NCI-H510A (cell line): ENCODE measurements around the gene THSD4.
"Not testable (repeated sequence)": the region's sequence is repeated elsewhere in the genome, so short reads cannot be mapped to it uniquely, and the experiment has no call there.

Source experiments
- DNase-seq: peaks from one replicate; lab custom pipeline; 2025; lab: John Stamatoyannopoulos, UW

THSD4 gene

DNA sequence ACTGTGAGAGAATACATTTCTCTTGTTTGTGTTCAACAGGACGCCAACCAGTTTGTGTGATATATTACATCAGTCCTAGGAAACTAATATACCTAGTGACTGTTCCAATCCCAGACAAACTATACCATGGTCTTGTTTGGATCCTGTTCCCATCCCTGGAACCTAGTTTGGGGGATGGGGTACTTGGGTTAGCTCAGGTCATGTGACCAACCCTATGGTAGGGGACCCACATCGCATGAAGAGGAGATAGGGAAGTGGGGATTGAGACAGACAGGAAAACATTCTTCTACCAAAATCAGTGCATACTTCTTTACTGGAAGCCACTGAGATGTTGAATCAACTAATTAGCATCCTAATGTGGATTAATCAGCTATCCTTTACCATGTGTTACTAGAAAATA lies 146.1 kb downstream of the THSD4 start:
- DNase-seq = no peak

DNA sequence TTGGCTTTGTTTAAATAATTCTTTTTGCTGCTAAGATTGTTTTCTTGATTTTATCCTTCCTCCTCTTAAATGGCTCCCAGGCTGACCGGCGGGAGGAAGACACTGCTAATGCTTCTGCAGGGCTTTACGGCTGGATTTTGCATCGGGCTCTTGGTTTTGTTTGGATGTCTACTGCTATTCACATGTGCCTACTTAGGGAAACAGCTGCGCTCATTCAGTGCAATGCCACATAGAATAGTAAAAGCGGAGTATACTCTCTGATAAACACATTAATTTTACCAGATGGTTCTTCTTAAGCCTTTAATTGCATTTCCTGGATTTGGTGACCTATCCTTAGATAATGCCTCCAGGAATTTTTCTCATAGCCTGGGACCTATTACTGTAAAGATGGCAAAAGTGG lies 146.6 kb downstream of the THSD4 start:
- DNase-seq = no peak

DNA sequence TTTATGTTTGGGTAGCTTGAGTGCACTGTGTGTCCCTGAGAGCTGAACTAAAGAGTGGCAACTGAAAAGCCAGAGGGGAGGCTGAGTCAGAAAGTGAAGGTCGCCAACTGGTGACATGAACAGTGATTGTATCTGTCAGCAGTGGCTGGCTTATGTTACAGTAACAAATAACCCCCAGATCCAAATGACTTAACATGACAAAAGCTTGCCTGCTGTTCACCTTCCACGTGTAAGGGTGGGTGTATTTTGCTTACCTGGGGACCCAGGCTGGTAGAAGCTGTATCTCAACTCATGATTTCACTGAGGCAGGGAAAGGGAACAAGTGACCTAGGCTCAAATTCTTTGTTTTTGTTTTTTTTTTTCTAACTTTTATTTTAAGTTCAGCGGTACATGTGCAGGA lies 147.3 kb downstream of the THSD4 start:
- no peak for DNase-seq

DNA sequence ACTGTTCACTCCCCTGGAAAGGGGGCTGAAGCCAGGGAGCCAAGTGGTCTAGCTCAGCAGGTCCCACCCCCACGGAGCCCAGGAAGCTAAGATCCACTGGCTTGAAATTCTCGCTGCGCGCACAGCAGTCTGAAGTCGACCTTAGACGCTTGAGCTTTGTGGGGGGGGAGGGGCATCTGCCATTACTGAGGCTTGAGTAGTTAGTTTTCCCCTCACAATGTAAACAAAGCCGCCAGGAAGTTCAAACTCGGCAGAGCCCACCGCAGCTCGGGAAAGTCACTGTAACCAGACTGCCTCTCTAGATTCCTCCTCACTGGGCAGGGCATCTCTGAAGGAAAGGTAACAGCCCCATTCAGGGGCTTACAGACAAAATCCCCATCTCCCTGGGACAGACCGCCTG lies 150.3 kb downstream of the THSD4 start:
- DNase-seq = not testable (repeated sequence)

DNA sequence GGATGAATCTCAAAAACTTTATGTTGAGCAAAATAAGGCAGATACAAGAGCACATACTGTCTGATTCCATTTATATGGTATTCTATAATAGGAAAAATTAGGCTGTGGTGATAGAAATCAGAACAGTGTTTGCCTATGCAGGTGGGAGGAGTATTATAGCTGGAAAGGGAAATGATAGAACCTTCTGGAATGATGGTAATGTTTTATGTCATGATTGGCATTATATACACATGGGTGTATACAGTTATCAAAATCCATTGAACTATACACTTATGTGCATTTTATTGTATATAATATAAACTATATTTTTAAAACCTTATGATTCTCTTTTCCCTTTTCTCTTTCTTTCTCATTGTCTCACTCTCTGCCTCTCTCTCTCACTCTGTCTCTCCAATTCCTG lies 156.1 kb downstream of the THSD4 start:
- no peak for DNase-seq

DNA sequence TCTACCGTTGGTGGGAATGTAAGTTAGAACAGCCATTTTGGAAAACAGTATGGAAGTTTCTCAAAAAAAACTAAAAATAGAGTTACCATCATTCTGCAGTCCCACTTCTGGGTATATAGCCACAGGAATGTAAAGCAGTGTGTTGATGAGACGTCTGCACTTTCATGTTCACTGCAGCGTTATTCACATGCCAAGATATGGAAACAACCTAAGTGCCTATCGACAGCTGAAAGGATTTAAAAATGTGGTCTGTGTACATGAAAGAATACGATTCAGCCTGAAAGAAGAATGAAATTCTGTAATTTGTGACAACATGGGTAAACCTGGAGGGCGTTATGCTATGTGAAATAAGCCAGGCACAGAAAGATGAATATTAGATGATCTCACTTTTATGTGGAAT lies 157.7 kb downstream of the THSD4 start:
- no peak for DNase-seq

DNA sequence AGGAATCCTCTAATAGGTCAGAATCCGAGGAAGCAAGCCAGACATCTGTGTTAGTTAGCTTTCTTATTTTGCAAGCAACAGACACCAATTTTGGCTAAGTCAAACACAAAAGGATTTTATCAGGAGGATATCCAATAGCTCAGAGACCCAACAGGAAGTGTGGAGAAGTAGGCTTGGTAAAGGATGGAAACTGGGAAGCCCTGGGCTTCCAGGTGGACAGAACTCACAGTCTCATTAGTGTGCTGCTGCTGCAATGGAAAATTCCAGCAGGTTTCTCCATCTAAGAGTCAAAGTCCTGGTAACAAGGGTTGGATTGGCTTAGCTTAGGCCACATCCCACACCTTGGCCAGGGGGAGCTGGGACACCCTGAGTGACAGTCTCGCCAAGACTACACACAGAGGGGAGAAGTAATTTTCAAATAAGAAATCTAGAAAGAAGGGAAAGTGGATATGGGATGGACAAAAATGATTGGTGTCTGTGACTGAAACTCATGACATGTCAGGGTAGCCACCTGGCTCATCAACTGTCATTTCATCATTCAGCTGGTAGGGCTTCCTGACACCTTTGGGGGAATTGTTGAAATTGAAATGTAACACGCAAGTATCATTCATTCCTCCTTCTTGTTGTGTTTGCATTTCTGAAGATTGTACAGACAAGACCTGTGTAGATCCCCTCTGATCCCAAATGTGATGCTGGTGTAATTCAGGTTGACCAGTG lies 158.6 kb downstream of the THSD4 start:
- no peak for DNase-seq

DNA sequence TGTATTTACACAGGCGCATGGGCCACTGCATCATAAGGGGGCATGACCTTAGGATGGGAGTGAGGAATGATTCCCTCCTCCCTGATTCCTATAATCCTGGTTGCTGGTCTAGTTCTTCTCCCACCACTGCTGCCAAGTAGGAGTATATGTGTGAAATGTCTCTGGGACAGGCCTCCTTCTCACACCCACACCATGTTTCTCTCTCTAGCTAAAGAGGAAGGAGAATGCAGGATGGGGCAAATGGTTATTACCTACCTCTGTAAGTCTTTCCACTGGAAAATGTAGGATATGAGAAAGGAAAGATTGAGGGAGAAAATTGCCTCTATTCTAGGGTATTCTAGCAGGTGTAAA lies 159.2 kb downstream of the THSD4 start:
- DNase-seq = no peak

DNA sequence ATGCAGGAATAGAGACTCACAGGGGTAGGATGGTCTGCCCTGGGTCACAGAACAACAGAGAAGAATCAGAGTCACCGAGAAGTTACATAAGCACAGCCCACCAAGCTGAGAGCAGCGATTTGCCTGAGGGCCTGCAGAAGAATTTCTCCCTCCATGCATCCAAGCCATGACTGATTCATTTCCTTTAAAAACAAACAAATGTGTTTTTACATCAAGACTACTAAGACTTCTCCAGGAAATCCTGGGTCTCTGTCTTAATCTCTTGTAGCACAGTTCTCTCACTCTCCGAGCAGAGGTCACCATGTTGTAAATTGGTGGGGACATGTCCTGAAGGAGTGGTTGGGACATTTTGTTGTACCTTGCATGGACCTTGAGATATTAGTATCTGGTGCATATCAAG lies 159.8 kb downstream of the THSD4 start:
- no peak for DNase-seq

DNA sequence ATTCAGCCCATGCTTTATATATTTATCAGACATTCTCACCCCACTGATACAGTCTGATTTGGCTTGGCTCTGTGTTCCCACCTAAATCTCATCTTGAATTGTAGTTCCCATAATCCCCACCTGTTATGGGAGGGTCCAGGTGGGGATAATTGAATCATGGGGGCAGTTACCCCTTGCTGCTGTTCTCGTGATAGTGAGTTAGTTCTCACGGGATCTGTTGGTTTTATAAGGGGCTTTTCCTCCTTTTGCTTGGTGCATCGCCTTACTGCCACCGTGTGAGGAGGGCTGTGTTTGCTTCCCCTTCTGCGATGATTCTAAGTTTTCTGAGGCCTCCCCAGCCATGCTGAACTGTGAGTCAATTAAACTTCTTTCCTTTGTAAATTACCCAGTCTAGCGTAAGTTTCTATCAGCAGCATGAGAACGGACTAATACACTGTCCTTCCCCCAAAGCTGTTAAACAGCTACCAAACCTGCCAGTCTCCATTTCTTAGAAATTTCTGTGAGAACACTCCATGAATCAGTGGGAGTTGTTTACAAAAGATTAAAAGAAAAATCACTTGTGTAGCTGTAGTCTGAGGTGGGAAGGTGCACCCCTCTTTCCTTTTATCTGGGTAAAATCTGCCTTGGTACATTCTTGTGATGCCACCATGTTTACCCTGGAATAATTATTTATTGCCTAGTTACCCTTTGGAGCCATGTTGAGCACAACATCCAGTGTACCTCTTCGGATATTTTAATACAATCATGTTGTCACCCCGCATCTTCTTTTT lies 160.5 kb downstream of the THSD4 start:
- DNase-seq = no peak

DNA sequence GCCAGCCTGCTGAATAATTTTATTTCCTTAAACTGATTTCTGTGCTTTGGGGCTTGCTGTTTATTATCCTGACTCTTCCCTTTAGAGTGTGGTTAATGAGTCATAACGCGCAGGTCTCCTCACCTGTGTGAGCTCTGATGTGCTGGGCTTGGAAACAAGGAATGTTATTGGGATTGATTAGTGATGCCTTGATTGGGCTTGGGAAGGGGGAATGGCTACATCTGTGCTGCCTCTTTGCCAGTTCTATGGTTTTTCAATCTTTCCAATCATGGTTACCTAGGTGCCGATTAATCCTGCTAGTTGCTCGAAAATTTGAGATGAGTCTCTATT lies 161.0 kb downstream of the THSD4 start:
- DNase-seq = no peak

DNA sequence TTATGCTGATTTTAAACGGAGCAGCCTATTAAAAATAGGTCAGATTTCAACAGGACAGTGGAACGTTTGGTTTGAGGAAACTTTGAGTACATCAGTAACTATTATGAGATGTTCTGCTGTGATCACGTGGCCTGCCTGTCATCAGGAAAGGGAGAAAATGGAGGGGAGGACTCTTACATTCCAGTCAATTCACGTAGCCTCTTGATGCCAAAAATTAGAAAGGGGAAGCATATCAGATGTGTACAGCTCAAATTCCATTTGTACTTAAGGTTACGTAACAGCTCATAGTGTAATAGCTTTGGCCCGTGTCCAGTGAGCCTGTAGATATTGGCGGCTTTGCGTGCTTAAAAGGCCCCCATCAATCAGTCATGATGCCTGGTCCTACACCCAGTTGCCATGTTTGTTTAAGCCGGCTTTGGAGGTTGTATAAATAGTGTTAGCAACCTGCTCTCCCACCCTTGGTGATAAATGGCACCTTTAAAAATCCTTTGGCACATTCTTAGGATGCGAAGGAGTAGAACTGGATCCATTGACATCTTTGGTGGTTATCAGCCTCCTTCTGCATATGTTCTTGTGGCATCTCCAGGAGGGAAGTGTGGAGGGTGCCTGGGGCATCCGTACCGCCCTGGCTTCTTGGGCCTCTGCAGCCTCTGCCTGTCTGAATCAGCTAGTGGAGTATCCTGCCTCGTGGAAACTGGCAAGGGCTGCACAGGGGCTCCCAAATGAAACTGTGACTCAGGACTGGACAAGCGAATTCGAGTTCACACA lies 163.9 kb downstream of the THSD4 start:
- DNase-seq = peak; percentile 30

DNA sequence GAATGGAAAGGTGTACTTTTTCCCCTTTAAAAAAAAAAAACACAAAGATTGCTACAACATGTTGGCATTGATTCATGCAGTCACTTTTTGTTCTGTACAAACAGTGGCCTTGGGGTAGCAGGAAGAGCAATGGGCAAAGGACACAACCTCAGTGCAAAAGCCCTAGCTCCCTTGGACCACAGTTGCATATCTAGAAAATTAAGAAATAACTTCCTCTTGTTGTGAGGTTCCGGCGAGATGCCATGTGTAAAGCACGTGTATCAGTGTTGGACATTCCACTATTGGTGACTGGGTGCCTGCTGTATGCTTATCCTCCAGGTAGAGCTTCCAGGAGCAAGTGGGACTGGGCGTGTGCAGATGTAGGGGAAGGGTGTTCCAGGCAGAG lies 164.5 kb downstream of the THSD4 start:
- DNase-seq = no peak

DNA sequence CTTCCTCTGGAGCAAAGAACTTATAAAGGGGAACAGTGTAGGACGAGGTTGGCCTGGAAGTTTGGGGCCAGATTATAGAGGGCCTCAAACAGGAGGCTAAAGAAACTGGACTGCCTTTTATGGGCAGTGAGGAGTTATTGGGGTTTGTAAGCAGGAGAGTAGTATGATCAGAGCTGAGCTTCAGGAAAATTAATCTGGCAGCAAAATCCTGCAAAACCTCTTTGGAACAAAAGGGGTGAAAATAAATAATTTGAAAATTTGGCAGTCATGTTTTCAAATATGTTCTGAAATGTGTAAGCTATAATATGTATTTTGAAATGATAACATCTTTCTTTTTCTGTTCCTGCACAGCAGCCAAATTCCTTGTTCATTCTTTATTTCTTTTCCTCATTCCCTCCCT lies 164.9 kb downstream of the THSD4 start:
- no peak for DNase-seq

DNA sequence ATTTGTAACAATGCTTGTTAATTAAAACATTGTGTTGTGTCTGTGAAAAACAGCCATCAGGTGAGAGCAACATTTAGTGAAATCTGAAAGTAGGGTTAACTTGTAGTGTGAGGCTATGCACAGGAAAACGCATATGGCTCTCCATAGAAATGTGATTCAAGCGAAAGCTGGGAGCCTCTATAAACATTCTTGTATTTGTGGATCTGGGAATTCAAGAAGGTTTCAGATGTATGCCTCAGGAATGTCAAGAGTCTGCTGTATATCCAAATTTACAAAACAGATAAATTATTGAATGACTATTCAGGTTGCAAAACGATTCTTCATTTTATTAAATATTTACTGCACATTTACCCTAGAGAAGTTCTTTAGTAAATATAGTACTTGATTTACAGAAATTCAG lies 166.0 kb downstream of the THSD4 start:
- no peak for DNase-seq

DNA sequence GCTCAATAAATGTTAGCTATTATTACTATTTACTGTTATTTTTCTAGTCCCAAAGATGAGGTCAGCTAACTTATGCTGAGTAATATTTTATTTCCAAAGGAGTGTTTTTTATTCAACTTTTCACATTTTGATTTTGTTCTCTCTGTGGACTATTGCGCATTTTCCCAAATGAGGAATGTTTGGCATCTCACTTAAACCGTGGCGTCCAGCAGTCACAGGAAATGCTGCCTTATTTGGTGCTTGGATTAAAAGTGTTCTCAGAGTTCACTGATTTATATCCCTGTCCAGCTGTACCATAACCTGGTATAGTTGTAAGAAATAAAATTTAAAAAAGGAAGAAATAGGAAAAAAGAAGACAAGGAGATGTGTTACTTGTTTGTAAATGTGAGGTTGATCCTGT lies 166.8 kb downstream of the THSD4 start:
- no peak for DNase-seq

DNA sequence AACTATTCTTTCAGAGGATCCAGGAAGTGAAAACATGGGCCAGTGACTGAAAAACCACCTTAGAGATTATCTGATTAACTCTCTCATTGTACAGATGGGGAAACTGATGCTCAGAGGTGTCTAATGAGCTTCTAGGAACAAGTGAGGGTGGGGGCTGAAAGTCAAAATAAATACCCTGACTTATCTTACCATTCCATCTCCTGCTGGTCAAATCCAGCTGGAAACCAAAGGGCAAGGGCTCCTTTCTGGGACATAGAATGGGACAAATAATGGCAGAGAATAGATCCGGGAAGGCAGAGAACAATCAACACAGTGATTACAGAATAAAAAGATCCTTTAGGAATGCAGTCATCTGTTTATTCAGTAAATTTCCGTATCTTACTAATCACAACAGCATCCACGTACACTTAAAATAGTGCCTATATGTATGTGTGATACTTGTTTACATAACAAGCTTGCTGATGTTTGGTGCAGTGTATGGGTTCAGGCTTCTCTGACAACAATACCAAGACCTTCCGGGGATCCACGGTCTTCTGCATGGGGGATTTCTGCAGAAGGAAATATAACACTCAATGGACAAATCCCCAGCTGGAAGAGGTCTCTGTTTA lies 173.2 kb downstream of the THSD4 start:
- DNase-seq = no peak

DNA sequence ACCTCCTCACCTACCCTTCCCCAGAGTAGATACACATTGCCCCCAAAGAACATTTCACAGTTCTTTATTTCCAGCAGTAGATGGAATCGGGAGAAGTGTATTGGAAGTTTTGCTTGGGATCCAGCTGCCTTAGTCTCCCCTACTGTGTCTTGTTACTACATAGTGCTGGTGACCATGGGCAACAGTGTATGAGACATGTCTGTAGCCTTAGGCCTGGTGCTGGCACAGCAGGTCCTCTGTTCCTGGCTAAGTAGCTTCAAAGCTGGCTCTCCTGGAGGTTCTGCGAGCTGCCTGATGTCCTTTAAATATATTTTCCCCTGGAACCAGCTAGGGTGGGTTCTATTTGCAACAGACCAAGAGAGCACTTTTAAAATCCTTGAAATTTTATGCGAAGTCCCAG lies 174.7 kb downstream of the THSD4 start:
- DNase-seq = no peak

DNA sequence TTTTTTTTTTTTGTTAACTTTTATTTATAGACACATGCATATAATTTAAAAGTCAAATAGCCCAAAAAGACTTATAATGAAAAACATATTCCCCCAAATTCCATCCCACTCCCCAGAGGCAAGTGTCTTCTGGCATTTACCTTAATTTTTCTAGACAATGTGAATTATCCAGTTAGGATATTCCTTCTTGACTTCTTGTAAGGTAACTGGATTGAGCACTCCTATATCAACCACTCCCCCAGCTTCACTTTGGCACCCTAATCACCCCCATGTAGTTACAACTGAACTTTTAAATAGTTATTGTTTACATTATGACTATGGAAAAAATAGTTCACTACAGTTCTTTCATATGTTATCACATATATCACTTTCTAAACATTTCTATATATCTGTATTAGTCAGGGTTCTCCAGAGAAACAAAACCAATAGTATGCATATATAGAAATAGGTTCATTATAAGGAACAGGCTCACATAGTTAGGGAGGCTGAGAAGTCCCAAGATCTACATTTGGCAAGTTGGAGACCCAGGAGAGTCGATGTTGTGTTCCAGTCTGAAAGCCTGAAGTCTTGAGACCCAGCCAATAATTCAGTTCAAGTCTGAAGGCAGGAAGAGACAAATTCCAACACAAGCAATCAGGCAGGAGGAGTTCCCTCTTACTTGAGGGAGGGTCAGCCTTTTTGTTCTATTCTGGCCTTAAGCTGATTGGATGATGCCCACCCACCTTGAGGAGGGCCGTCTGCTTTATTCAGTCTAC lies 175.8 kb downstream of the THSD4 start:
- DNase-seq = no peak

DNA sequence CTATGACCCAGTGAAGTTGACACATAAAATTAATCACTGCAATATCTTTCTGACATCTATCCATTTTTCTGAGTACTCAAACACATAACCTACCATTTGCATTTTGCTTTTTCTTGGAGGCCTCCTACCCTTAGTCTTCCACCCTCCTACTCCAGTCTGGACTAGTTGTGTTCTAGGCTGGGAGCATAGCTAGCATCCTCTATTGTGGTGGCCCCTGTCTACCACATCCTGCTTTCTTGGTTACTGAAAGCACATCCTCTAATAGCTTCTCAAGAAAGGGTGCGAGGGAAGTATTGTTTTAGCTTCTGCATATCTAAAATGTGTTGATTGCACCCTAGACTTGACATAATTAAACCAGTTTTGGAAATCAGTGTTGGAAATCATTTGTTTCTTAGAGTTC lies 176.5 kb downstream of the THSD4 start:
- no peak for DNase-seq

DNA sequence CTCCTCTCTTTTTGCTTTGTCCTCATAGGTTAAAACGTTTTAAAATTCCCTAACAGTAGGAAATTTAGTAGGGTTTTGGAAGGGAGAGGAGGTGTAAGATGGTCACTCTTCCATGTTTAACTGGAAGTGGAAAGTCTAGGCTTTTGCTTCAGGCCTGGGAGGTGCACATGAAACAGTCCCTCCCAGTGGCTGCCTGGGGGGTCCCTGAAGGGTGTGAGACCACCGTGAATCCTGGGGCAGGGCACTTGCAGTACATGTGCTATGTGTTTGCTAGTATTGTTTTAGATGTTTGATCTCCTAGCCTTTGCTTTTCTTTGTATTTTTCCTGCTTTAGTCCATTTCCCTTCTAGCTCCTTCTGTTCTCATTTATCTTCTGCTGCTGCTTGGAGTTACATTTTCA lies 178.5 kb downstream of the THSD4 start:
- no peak for DNase-seq

DNA sequence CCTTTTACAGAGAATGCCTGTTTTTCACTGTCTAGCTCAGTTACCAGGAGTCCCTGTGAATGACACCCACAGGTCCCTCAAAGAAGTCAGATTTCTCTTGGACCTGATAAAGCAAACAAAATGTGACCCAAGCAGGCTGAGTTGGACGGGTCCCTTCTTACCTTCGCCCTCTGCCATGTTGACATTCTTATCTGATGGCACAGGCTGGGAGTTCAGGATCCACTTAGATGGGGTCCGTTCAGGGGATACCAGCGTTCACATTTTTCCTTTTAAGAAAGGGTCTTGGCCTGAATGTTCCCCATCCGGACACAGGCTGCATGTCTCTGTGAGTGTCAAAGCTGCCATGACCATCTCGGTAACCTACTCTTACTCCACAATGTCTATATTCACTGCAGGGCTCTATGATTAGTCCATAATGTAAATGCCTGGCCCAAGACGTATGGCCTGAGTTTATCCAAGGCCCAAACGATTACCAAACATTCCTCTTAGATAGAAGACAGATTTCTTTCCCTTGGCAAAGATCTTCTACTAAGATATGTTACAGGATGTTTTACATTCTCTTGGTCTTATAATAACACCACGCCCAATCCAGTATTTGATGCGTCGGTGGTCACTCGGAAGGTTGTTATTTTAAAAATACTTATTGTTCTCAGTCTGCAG lies 179.1 kb downstream of the THSD4 start:
- no peak for DNase-seq
